ENCODE data around the gene CD164.
"Not testable (repeated sequence)": the region's sequence is repeated elsewhere in the genome, so short reads cannot be mapped to it uniquely, and the experiment has no call there.

The CD164 gene

DNA sequence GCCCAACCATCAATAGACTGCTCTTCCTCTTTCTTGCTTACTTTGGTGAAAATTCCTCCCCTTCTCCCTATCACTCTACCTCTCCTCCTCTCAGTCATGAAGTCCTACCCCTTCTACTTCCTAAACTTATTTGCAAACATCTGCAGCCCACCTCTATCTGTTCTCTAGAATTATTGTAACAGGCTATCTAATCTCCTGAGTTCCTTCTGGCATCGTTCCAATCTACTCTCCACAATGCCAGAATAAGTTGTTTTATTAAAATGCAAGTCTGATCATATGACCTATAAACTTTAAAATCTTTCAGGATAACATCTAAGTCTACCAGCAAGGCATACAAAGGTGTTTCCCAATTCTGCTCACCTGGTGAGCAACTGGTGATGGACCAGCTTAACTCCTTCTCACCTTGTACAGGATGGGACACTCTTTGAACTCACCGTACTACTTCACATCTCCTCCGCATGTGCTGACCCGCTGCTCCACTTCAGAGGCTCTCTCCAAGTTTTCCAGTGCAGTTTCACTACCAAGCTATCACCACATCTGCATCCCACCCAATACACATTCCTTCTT is 7.9 kb downstream of the CD164 start:
- DNase-seq (ENCODE audit: low read depth) = no peak

DNA sequence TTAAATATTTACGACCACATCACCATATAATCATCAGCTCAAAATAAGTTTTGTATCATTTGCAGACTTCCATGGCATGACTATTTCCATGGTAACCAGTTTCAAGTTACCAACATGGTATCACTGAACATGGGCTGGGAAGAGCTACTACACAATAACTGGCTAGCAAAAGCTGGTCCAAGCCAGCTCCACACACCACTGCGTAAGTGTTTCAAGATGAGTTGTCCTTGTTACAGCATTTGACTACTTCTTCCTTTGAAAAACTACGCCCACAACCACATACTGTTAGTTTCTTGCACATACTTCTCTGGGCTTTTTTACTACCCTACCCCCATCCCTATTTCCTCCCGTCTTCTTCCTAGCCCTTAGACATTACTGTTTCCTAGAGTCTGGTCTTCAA is 8.5 kb downstream of the CD164 start:
- DNase-seq (ENCODE audit: low read depth) = no peak

- DNase-seq (ENCODE audit: low read depth) = no peak
Measured at GRCh38 chr6:109373331-109373730, 8.9 kb downstream of the CD164 start.

- peak; percentile 49 for DNase-seq (ENCODE audit: low read depth)
Measured at GRCh38 chr6:109372130-109372529, 10.1 kb downstream of the CD164 start.

DNA sequence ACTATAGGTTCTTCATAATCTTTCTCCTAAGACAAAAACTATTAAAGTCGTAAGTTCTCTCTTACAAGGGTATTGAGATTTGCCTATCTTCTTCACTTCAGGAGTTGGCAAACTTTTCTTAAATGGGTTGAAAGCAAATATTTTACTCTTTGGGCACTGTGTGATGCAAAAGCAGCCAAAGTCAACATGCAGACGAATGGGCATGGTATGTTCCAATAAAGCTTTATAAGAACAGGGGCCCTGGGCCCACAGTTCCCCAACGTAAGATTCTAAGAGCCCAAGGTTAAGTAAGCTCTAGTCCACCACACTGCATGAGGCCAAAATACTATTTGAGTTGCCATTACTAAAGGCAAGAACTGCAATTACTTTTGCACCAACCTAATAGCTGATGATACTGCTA is 11.5 kb downstream of the CD164 start:
- DNase-seq (ENCODE audit: low read depth) = no peak

DNA sequence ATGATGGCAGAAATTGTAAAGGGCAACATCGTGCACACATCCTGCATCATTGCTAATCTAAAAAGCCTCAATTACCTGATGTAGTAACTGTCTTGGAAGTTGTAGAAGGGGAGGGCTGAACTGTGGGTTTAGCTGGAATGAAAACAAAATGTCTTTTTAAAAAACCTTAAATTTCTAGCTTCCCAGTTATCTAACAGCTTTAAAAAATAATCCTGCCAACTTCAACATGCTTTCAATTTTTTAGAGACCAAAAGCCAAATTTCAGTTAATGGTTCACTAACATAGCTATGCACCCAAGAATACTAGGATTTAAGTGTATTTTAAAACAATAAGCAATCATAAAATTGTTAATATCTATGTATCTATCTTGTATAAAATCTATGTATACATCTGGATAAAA is 11.9 kb downstream of the CD164 start:
- DNase-seq (ENCODE audit: low read depth) = no peak

DNA sequence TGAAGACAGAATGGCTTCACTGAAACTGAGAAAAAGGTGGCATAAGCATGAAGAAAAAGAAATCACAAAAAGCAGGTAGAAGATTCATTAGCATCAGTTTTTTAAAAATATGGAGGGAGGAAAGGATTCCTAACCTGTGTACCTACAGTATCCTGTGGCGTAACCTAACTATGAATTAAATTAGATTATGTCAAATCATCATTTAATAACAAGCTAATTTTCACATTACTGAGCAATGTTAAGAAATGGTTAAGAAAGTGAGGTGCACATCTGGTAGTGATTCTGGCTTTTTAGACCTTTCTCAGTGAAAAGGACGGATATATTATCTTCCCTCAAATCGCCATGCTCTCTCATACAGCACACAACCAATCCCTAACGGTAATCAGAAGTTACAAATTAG is 12.5 kb downstream of the CD164 start:
- no peak for DNase-seq (ENCODE audit: low read depth)

GRCh38 chr6:109364382-109365078 is 17.7 kb downstream of the CD164 start:
- DNase-seq (ENCODE audit: low read depth) = not testable (repeated sequence)

- no peak for DNase-seq (ENCODE audit: low read depth)
Measured at GRCh38 chr6:109363753-109364152, 18.5 kb downstream of the CD164 start.

- DNase-seq (ENCODE audit: low read depth) = no peak
Measured at GRCh38 chr6:109362102-109362884, 20.0 kb downstream of the CD164 start.

DNA sequence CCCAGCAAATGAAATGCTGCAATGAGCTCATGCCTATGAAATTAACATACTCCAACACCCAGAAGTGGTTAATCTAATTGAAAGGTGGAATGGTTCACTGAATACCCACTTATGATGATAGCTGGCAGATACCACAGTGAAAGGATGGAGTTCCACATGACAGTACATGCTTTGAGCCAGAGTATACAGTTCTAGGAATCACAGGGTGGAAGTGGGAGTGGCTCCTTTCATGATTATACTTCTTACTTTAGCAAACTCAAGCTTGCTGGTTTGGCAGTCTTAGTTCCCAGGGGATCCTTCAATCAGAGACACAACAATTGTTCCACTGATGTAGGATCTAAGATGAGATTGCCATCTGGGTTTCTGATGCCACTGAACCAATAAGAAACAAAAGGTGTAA is 21.5 kb downstream of the CD164 start:
- no peak for DNase-seq (ENCODE audit: low read depth)

- DNase-seq (ENCODE audit: low read depth) = no peak
Measured at GRCh38 chr6:109360281-109360680, 22.0 kb downstream of the CD164 start.

DNA sequence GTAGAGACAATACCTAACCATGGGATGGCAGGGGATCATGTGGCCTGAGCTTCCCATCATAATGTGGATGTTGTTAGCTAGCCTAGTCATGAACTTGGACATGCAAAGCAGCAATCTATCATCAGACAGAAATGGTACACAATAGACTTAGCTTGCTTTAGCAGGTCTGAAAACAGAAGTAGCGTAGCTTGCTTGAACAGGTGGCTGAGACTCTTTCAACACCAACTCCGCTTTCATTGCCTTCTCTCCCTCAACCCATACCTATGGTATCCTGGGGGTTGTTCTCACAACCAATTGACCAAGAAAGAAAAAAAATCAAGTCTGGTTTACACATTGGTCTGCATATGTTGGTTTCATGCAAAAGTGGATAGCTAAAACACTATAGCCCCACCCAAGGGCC is 23.0 kb downstream of the CD164 start:
- DNase-seq (ENCODE audit: low read depth) = no peak

- DNase-seq (ENCODE audit: low read depth) = no peak
Measured at GRCh38 chr6:109358204-109358603, 24.1 kb downstream of the CD164 start.

DNA sequence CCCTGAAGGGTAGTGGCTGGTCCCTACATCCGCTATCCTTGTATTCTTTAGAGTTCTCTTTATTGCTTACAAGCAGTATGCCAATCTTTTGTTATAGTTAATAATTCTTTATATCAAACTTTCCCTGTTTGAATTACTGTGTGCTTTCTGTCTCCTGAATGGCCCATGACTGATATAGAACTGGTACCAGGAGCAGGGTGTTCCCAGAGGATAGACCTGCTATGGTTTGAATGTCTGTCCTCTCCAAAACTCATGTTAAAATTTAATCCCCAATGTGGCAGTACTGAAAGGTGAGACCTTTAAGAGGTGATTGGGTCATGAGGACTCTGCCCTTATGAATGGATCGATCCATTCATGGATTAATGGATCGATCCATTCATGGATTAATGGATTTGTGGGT is 26.0 kb downstream of the CD164 start:
- DNase-seq (ENCODE audit: low read depth) = no peak

DNA sequence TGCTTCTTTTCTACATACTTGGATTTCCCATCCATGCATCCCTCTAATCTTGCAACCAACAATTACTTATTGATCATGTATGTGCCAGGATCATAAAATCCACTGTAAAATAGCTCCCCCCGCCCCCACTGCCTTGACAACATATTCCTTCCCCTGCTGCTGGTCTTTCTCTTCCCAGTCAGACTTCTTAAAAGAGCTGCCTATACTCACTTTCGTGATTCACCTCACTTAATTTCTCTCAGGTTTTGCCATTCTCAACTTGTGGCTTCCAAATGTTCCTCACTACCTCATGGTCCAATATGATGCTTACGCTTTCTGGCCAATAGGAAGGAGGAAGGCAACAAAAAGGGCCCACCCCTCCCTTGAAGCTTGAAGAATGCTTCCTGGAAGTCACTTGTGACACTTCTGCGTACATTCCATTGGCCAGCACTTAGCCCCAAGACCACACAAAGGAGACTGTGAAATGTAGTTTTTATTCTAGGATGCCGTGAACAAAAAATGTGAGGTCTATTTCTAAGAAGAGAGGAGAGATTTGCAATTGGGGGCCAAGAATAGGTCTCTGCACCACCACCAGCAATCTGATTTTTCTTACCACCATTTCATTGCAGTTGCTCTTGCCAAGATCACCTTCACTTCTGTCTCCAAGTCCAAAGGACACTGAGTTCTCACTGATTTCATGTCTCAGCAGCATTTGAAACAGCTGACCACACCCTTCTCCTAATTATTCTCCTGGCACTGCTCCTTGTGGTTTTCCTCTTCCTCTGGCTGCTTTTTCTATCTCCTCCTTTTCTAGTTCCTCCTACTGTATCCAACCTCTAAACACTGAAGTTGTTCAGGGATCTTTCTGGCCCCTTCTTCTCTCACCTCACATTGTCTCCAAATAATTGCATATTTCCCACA is 30.8 kb downstream of the CD164 start:
- DNase-seq (ENCODE audit: low read depth) = no peak

DNA sequence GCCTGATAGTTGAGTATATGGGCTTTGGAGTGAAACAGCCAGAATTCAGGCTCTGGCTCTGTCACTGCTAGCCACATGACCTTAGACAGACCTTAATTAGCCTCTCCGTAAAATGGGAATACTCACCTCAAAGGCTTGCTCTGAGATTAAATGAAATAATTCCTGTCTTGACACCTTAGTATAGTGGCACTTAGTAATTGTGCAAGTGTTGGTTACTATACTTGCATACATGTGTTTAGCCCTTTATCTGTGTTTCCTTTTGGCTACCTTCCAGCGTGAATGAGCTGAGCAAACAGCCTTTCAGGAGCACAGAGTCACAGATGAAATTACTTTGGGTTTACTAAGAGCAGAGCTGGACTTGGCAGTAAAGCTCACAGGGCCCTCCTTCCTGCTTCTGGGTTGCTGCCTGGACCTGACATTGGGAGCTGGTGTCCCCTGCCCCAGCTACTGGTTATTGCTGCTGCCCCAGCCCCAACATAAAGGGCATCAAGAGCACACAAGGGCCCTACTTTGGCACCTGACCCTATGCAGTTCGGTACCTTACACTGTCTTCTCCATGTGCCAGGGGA is 32.8 kb downstream of the CD164 start:
- DNase-seq (ENCODE audit: low read depth) = peak; percentile 80

GRCh38 chr6:109348226-109348625 is 34.0 kb downstream of the CD164 start:
- DNase-seq (ENCODE audit: low read depth) = no peak

GRCh38 chr6:109347779-109348178 is 34.5 kb downstream of the CD164 start:
- DNase-seq (ENCODE audit: low read depth) = no peak

DNA sequence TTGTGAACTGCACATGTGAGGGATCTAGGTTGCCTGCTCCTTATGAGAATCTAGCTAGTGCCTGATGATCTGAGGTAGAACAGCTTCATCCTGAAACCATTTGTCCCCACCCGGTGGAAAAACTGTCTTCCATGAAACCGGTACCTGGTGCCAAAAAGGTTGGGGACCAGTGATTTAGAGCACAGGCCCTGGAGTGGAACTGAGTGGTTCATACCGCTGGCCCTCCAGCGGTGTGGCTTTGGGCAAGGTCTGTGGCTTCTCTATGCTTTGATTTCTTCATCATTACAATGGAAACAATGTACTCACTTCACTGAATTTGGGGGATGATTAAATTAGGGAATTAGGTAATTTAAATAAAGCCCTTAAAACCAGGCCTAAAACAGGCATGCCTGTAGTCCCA is 36.3 kb downstream of the CD164 start:
- DNase-seq (ENCODE audit: low read depth) = no peak

- DNase-seq (ENCODE audit: low read depth) = no peak
Measured at GRCh38 chr6:109344226-109344625, 38.0 kb downstream of the CD164 start.

DNA sequence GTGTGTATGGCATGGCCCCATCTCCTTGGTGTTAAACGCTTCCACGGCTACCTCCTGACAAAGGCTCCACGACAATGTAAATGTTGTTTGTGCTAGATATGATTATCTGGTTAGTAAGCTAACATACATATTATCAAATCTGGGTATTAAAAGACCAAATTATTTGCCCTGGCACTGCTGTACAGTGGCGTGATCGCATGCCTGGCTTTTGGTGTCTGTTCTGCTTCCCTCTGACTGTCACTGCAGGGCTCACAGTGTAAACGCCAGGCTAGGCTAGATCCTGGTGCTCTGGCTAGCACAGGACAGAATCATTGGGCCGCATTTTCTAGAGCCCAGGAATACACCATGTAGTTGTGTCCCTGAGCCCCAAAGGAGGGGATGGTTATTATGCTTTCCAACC is 38.7 kb downstream of the CD164 start:
- DNase-seq (ENCODE audit: low read depth) = no peak

All from amniotic epithelial cell (primary cell).